Loucy (cell line): Measurements from ENCODE around the gene ZNF747.

Experiments
- CTCF ChIP-seq: fragments of 200-600 bp; sonication (generic); conservative IDR thresholded peaks from 2 replicates; pipeline ENCODE4 v1.5.1; 2014; ENCODE audit warnings: mild to moderate bottlenecking, antibody characterized with exemption, low read length
- EZH2phosphoT487 ChIP-seq: fragments of 200-600 bp; IDR thresholded peaks from 2 replicates; pipeline ENCODE4 v1.6.1; 2018; ENCODE audit warnings: antibody characterized with exemption, mild to moderate bottlenecking, moderate library complexity, borderline replicate concordance

GRCh38 chr16:30574678-30575077, 40.0 kb upstream of the ZNF747 start:
- no peak for TF ChIP-seq CTCF
- TF ChIP-seq EZH2phosphoT487, result no peak
